ENCODE measurements around the gene TMCO1. TPM values are rescaled to one million over a fixed set of nuclear protein-coding genes. Genes with fewer than 3 reads are reported as not detected.
"Not testable (repeated sequence)": the region's sequence is repeated elsewhere in the genome, so short reads cannot be mapped to it uniquely, and the experiment has no call there.

TMCO1 gene
- total and polyA plus RNA-seq, 2 of the 13 experiments (the other 11 are each of a cell fraction or from before 2014, with no cell fraction given): 106 to 119 TPM

DNA sequence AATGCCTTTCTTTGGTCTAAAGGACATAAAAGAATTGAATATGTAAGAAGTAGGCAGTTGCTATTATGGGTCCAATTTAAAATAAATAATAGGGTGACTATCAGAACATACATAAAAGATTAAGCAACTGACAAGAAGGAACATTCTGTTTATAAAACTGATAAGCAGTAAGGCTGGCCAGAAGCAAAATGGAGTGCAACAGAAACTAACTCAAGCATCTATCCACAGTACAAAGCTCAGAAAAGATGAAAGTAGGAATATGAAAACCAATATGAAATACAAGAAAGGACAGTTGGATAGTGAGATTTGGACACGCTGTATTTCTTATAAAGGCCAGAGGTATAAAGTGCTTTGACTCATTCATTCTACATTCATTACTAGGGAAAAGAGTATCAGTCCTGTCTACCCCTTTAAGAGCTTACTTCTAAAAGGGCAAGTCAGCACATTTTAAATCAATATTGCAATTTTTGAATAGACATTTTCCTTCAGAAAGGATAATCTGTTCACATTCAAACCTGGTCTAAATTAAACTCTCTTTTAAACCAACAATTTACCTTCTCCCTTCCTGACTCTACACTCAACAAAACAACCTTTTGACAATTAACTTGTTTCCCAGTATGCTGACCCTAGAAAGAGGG is 84.7 kb downstream of the TMCO1 start:
- POLR2A ChIA-PET: no interaction called here
- FAIRE-seq: no peak

DNA sequence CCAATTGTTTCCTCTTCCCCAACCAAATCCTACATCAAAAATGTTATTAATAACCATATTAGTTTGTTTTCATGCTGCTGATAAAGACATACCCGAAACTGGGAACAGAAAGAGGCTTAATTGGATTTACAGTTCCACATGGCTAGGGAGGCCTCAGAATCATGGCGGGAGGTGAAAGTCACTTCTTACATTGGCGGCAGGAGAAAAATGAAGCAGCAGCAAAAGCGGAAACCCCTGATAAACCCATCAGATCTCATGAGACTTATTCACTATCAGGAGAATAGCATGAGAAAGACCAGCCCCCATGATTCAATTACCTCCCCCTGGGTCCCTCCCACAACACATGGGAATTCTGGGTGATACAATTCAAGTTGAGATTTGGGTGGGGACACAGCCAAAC is 87.9 kb downstream of the TMCO1 start:
- WGBS (ENCODE audit: low lambda C conversion rate): 98% methylated on average over 4 of the region's 4 CpGs
- not testable (repeated sequence) for BruUV-seq (replicated peaks)

More for the DNA sequence above, 84.7 kb downstream of the TMCO1 start:
- Histone ChIP-seq H3K27ac (ENCODE audit: extremely low read length, insufficient read depth, low read length) (no peak overlapping the region), H3K36me3 (replicated peaks in 1 of 2; ENCODE audit: control insufficient read depth in 1 of 2, insufficient read depth in 2 of 2, low read length in 2 of 2) (peaks cover 4 to 35% of the 10 kb centered on the region in 2 experiments), H3K9ac (ENCODE audit: insufficient read depth, low read depth, low read length) (no peak overlapping the region), H3K27me3 (ENCODE audit: control insufficient read depth in 1 of 2, insufficient read depth in 2 of 2, low read length in 2 of 2) (no peaks in the 10 kb centered on the region), H4K20me1 (ENCODE audit: insufficient read depth, low read length) (no peaks in the 10 kb centered on the region), H3K4me2 (ENCODE audit: low read depth, low read length) (no peak overlapping the region), H3K4me3 (replicated peaks in 1 of 3; ENCODE audit: insufficient read depth in 1 of 3, low read depth in 2 of 3, low read length in 3 of 3) (no peak overlapping the region), H3K4me1 (ENCODE audit: insufficient read depth, low read length) (peaks cover 15% of the 10 kb centered on the region), H2AFZ (ENCODE audit: low read length) (no peak overlapping the region), H3K79me2 (ENCODE audit: insufficient read depth, low read length) (peaks cover 3% of the 10 kb centered on the region), H3K9me3 (ENCODE audit: low read length) (peaks cover 7% of the 10 kb centered on the region; the same call in 1 of the 2 replicates)
- TF ChIP-seq IRX3 (CRISPR knock-in tag; IDR thresholded peaks at IDR 0.05; ENCODE audit: borderline replicate concordance, low read depth): no peak
- peak; percentile 83 to 85 for TF ChIP-seq MAFK (conservative IDR thresholded peaks at IDR 0.05 in 1 of 2, IDR thresholded peaks at IDR 0.05 in 1 of 2; ENCODE audit: low read length in 2 of 2)
- TF ChIP-seq MAFF (IDR thresholded peaks at IDR 0.05; ENCODE audit: low read depth, low read length): peak; percentile 80
- TF ChIP-seq, protein P1, sequence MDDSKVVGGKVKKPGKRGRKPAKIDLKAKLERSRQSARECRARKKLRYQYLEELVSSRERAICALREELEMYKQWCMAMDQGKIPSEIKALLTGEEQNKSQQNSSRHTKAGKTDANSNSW (CRISPR knock-in tag; IDR thresholded peaks at IDR 0.05; ENCODE audit: borderline replicate concordance): no peak
- no peak for TF ChIP-seq ZNF34 (CRISPR knock-in tag; IDR thresholded peaks at IDR 0.05; ENCODE audit: borderline replicate concordance)
- no TSS peak for BruUV-seq (replicated peaks)
- DNase-seq (ENCODE audit: low spot score): no peak
- 17% methylated on average over 1 of the region's 1 CpG for WGBS (ENCODE audit: low lambda C conversion rate)
- intact Hi-C loops (cut with micrococcal nuclease; ENCODE audit: unreplicated experiment) (no loop called here), in situ Hi-C loops (cut with HindIII; ENCODE audit: extremely low pct_ligation_motif_present, low pct_unique_long_range_greater_than_20kb) (no loop called here)
- CTCF ChIA-PET (ENCODE audit: low intra/inter-chr PET ratio, low total read pairs): no interaction called here
- ATAC-seq: no peak

More for the DNA sequence above, 87.9 kb downstream of the TMCO1 start:
- H3K9me3 ChIP-seq (ENCODE audit: low read length); CTCF ChIA-PET (ENCODE audit: low intra/inter-chr PET ratio, low total read pairs); H3K9ac ChIP-seq (ENCODE audit: insufficient read depth, low read depth, low read length); H2AFZ ChIP-seq (ENCODE audit: low read length); DNase-seq (ENCODE audit: low spot score); H4K20me1 ChIP-seq (ENCODE audit: insufficient read depth, low read length); intact Hi-C loops (cut with micrococcal nuclease; ENCODE audit: unreplicated experiment); H3K79me2 ChIP-seq (ENCODE audit: insufficient read depth, low read length); H3K27me3 ChIP-seq (ENCODE audit: control insufficient read depth in 1 of 2, insufficient read depth in 2 of 2, low read length in 2 of 2); H3K4me1 ChIP-seq (ENCODE audit: insufficient read depth, low read length); FAIRE-seq; in situ Hi-C loops (cut with HindIII; ENCODE audit: extremely low pct_ligation_motif_present, low pct_unique_long_range_greater_than_20kb); H3K4me3 ChIP-seq (replicated peaks in 1 of 3; ENCODE audit: insufficient read depth in 1 of 3, low read depth in 2 of 3, low read length in 3 of 3); POLR2A ChIA-PET; ATAC-seq; H3K4me2 ChIP-seq (ENCODE audit: low read depth, low read length); H3K27ac ChIP-seq (ENCODE audit: extremely low read length, insufficient read depth, low read length): not testable (repeated sequence)
- peaks cover 6 to 49% of the 10 kb centered on the region in 2 experiments for H3K36me3 ChIP-seq (replicated peaks in 1 of 2; ENCODE audit: control insufficient read depth in 1 of 2, insufficient read depth in 2 of 2, low read length in 2 of 2)

Measured in HepG2 (cell line).